ENCODE data around the gene C12orf56.

GRCh38 chr12:64229796-64230195 is 160.8 kb downstream of the C12orf56 start:
- TF ChIP-seq, protein P1, sequence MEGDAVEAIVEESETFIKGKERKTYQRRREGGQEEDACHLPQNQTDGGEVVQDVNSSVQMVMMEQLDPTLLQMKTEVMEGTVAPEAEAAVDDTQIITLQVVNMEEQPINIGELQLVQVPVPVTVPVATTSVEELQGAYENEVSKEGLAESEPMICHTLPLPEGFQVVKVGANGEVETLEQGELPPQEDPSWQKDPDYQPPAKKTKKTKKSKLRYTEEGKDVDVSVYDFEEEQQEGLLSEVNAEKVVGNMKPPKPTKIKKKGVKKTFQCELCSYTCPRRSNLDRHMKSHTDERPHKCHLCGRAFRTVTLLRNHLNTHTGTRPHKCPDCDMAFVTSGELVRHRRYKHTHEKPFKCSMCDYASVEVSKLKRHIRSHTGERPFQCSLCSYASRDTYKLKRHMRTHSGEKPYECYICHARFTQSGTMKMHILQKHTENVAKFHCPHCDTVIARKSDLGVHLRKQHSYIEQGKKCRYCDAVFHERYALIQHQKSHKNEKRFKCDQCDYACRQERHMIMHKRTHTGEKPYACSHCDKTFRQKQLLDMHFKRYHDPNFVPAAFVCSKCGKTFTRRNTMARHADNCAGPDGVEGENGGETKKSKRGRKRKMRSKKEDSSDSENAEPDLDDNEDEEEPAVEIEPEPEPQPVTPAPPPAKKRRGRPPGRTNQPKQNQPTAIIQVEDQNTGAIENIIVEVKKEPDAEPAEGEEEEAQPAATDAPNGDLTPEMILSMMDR (IDR thresholded peaks at IDR 0.05; ENCODE audit: poor library complexity, severe bottlenecking), result no peak
- no peak for TF ChIP-seq MXI1 (conservative IDR thresholded peaks at IDR 0.05; ENCODE audit: poor library complexity, severe bottlenecking)
- no peak for TF ChIP-seq SMC3 (conservative IDR thresholded peaks at IDR 0.05; ENCODE audit: poor library complexity)
- TF ChIP-seq POLR2AphosphoS5 (IDR thresholded peaks at IDR 0.05), result no peak
- no peak for TF ChIP-seq EZH2 (IDR thresholded peaks at IDR 0.05; ENCODE audit: borderline replicate concordance, insufficient read depth, low read length, poor library complexity, severe bottlenecking)
- no peak for TF ChIP-seq TAF1 (IDR thresholded peaks at IDR 0.05; ENCODE audit: low read depth)
- TF ChIP-seq RAD21 (conservative IDR thresholded peaks at IDR 0.05), result no peak
- TF ChIP-seq EP300 (conservative IDR thresholded peaks at IDR 0.05; ENCODE audit: poor library complexity, severe bottlenecking), result no peak

All from neural cell (in vitro differentiated cells).